ENCODE data around the gene ACSBG1.

The ACSBG1 gene, protein sequence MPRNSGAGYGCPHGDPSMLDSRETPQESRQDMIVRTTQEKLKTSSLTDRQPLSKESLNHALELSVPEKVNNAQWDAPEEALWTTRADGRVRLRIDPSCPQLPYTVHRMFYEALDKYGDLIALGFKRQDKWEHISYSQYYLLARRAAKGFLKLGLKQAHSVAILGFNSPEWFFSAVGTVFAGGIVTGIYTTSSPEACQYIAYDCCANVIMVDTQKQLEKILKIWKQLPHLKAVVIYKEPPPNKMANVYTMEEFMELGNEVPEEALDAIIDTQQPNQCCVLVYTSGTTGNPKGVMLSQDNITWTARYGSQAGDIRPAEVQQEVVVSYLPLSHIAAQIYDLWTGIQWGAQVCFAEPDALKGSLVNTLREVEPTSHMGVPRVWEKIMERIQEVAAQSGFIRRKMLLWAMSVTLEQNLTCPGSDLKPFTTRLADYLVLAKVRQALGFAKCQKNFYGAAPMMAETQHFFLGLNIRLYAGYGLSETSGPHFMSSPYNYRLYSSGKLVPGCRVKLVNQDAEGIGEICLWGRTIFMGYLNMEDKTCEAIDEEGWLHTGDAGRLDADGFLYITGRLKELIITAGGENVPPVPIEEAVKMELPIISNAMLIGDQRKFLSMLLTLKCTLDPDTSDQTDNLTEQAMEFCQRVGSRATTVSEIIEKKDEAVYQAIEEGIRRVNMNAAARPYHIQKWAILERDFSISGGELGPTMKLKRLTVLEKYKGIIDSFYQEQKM
- 0 reads per million in 2 donors for total RNA-seq

DNA sequence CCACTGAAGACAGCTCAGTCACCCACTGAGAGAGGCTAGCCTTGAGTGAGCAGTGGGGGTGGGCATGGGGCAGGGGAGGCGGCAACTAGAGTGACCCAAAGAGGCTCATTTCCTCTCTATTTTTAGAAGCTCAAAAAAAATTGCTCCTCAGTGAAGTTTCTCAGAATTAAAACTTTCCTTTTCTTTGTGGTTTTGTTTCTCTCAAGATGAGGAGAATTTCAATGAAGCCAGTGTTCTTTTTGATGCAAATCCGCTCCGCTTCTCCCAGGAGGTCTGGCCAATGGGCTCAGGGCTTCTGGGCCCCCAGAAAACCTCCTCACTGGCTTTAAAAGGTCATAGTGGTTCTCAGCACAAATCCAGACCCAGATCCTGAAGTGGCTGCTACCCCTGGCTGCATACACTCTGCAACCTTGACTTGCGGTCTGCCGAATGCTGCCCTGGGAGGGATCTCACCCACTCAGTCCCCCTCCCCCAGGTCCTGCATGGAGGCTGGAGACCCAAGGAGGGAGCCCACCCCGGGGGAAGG is at the start of gene ACSBG1:
Gene ACSBG1 (minus strand): TSS at position 51 of the 526 bp plus-strand sequence. CDS start 64 bp downstream, outside the sequence.
- no peak for DNase-seq

GRCh38 chr15:78282324-78282723 is 48.0 kb upstream of the ACSBG1 start:
- no peak for DNase-seq

GRCh38 chr15:78280319-78281072 is 46.1 kb upstream of the ACSBG1 start:
- no peak for DNase-seq

GRCh38 chr15:78276064-78276943 is 41.9 kb upstream of the ACSBG1 start:
- no peak for DNase-seq

GRCh38 chr15:78274994-78275393 is 40.6 kb upstream of the ACSBG1 start:
- no peak for DNase-seq

- DNase-seq = no peak
Observed at GRCh38 chr15:78272776-78273175, 38.4 kb upstream of the ACSBG1 start.

DNA sequence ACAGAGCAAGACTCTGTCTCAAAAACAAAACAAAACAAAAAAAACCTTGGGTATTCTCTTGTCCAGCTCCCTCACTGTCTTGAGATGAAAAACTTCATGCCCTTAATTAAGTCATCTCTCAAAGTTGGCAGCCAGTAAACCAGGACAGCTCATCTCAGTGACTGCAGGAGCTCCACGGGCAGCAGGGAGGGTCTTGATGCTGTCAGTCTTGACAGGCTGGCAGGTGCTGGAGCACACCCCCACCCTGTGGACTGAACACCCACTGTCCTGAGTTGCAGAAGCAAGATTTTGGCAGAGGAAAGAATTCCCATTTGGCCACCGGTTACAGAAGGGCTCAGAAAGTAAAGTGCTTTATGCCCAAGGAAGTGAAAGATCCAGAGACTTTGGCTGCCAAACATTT is 38.0 kb upstream of the ACSBG1 start:
- DNase-seq = no peak

DNA sequence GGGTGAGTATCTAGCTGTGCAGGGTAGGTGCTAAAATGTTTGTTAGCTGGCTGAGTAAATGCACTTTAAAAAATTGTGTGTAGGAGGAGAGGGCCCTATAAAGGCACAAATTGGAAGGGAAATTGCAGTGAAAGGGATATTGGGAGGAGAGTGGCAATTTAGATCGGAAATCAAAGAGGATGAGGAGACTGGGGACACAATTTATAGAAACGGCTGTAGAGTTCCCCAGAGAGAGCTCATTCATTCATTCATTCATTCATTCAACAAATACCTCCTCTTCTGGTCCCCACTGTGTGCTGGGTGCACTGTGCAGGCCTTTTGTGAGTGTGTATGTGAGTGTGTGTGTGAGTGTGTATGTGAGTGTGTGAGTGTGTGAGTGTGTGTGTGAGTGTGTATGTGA is 32.4 kb upstream of the ACSBG1 start:
- DNase-seq = no peak

GRCh38 chr15:78266229-78266628 is 31.9 kb upstream of the ACSBG1 start:
- DNase-seq = no peak

- no peak for DNase-seq
Observed at GRCh38 chr15:78265752-78266224, 31.4 kb upstream of the ACSBG1 start.

- no peak for DNase-seq
Observed at GRCh38 chr15:78265137-78265460, 30.7 kb upstream of the ACSBG1 start.

DNA sequence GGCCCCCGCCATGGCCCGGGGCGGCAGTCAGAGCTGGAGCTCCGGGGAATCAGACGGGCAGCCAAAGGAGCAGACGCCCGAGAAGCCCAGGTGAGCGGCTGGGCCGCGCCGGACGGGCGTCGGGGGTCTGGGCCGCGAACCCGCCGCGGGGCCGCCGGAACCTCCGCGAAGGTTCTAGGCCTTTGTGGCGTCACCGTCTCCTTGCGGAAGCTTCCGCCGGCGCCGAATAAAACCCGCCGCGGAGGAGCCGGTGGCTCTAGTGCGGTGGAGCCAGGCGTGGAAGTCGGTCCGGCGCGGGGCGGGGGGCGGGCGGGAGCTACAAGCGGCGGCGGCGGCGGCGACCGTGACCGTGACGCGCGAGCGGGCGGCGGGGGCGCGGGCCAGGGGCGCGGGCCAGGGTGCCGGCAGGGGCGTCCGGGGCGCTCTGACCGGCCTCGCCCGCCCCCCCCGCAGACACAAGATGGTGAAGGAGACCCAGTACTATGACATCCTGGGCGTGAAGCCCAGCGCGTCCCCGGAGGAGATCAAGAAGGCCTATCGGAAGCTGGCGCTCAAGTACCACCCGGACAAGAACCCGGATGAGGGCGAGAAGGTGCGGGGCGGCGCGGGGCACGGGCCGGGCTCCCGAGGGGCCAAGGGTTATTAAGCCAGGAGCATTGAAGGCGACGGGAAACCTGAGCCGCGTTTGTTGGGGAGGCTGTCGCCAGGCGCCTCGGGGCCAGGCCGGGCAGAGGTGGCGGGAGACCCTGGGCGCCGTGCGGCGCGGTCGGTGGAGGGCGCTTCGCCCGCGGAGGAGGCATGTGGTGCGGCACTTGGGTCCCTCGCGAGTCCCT is 30.2 kb upstream of the ACSBG1 start, which contains the start of gene DNAJA4:
Gene DNAJA4 (plus strand): TSS at position 259 of the 833 bp plus-strand sequence. CDS start 202 bp downstream, at position 461.
- DNase-seq = peak; percentile 42 to 81 (median 48)

DNA sequence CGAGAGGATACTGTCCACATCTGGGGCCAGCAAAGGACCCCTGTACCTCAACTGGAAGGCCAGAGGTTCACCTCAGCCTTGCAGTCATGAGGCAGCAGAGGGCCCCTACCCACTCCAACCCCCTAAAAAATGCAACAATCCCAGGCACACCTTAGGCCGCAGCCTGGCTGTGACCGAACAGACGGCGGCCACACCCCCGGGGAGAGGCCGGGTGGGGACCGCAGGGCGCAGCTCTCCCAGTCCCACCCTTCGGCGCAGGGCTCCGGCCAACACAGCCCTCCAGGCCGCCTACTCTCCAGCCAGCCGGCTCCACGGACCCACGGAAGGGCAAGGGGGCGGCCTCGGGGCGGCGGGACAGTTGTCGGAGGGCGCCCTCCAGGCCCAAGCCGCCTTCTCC is 29.5 kb upstream of the ACSBG1 start:
- no peak for DNase-seq

GRCh38 chr15:78263351-78263781 is 29.0 kb upstream of the ACSBG1 start:
- DNase-seq = peak in 1 of 5 experiments; percentile 46

DNA sequence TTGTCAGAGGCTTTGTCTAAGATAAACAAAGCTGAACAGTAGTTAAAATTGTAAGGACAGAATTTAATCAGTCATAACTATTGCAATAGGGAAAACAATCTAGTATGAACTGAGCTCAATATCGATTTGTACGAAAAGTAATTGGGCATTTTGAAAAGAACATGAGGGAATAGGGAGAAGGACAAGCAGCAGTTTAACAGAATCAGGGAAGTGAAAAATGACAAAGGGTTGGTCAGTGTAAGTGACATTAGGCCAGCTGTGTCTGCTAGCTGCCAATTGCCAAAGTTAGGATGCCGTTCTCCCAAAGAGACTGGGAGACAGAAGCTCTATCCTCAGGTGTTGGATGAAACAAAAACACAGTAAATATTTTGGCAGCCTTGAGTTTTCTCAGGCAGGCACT is 26.7 kb upstream of the ACSBG1 start:
- no peak for DNase-seq

GRCh38 chr15:78260489-78260888 is 26.1 kb upstream of the ACSBG1 start:
- no peak for DNase-seq

DNA sequence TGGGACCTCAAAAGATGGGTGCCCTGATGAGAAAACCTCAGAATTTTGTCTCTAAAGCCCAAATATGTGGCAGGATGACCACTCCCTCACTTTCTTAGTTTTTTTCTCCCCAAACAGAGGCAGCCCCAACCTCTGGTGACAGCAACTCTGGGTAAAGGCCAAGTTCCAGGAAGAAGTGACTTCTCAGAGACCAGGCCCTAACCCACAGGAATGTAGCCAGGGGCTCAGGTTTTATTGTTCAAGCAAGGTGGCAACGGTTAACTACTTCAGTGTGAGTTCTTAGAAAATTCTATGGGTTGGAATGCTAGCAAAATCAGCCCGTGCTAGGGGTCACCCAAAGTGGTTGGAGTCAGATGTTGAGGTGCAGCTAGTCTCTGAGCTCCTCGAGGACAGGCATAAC is 24.9 kb upstream of the ACSBG1 start:
- DNase-seq = no peak

- no peak for DNase-seq
Observed at GRCh38 chr15:78257681-78258080, 23.3 kb upstream of the ACSBG1 start.

- DNase-seq = no peak
Observed at GRCh38 chr15:78256044-78256437, 21.7 kb upstream of the ACSBG1 start.

DNA sequence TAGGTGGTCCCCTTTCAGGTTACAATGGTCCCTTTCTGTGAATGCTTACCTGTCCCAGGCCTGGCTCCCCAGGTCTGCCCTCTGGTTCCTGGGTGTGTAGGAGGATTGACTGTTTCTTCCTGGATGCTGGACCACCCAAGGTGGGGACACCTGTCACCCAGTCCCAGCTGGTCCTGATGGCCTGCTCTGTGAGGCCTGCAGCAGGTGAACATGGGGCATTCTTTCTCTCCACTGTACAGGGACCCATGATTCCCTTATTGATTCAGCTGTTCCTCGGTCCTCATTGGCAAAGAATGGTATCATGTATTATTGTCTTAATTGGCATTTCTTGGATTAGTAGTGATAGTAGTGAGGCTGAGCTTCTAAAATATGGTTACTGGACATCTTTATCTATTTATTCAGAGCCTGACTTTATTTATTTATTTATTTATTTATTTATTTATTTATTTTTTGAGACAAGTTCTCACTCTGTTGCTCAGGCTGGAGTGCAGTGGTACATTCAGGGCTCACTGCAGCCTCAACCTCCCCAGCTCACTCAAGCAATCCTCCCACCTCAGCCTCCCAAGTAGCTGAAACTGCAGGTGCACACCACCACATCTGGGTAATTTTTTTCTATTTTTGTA is 21.2 kb upstream of the ACSBG1 start:
- DNase-seq = no peak

Data from T-helper 2 cell (primary cell).